Measurements from ENCODE around the gene B3GALT6. TPM values are rescaled to one million over a fixed set of nuclear protein-coding genes. Genes with fewer than 3 reads are reported as not detected.

Gene B3GALT6
- polyA plus RNA-seq, 3 donors = 1.9 to 8.8 (median 7.2) TPM

GRCh38 chr1:1197551-1198422 is 34.2 kb upstream of the B3GALT6 start:
- TF ChIP-seq CTCF (IDR thresholded peaks at IDR 0.05) = no peak
- no peak overlapping the region for H3K4me3 Mint-ChIP-seq
- Histone ChIP-seq H3K79me2 (ENCODE audit: insufficient read depth, low read length) (no peaks in the 10 kb centered on the region), H3K4me1 (ENCODE audit: control insufficient read depth in 1 of 2, insufficient read depth in 2 of 2, low read length in 2 of 2) (no peaks in the 10 kb centered on the region), H2AFZ (ENCODE audit: insufficient read depth, low read depth, low read length, poor library complexity, severe bottlenecking) (no peak overlapping the region), H3K9me3 (replicated peaks in 1 of 2; ENCODE audit: control insufficient read depth in 1 of 2, insufficient read depth in 1 of 2, low read length in 2 of 2) (peaks cover 0 to 10% of the 10 kb centered on the region in 2 donors), H3K27me3 (ENCODE audit: control insufficient read depth in 2 of 2, insufficient read depth in 2 of 2, low read length in 2 of 2) (peaks cover 0 to 9% of the 10 kb centered on the region in 2 donors), H3K4me3 (replicated peaks in 1 of 3; ENCODE audit: low read depth in 2 of 3, low read length in 3 of 3) (no peak overlapping the region), H4K20me1 (ENCODE audit: insufficient read depth, low read length) (no peaks in the 10 kb centered on the region), H3K36me3 (replicated peaks in 1 of 2; ENCODE audit: control insufficient read depth in 1 of 2, insufficient read depth in 2 of 2, low read length in 2 of 2) (no peaks in the 10 kb centered on the region), H3K9ac (ENCODE audit: insufficient read depth, low read length, poor library complexity, severe bottlenecking) (no peak overlapping the region), H3K27ac (ENCODE audit: low read depth in 1 of 2, low read length in 2 of 2) (no peak overlapping the region), H3K4me2 (replicated peaks; ENCODE audit: extremely low read depth, low read length, poor library complexity, severe bottlenecking) (no peak overlapping the region)
- peak overlapping the region in 2 of 7 donors; percentile 12 to 45 for H3K27ac Mint-ChIP-seq
- 95% methylated on average over 45 of the region's 48 CpGs for WGBS (ENCODE audit: insufficient coverage)
- peaks cover 12 to 26% (median 22%) of the 10 kb centered on the region in 7 donors for H3K9me3 Mint-ChIP-seq
- peaks cover 14 to 34% (median 20%) of the 10 kb centered on the region in 3 donors for H3K27me3 Mint-ChIP-seq (ENCODE audit: low read depth in 3 of 3)
- no peaks in the 10 kb centered on the region for H3K4me1 Mint-ChIP-seq
- no peak for DNase-seq
- H3K36me3 Mint-ChIP-seq = no peaks in the 10 kb centered on the region
- intact Hi-C loops (cut with micrococcal nuclease) = no loop called here

DNA sequence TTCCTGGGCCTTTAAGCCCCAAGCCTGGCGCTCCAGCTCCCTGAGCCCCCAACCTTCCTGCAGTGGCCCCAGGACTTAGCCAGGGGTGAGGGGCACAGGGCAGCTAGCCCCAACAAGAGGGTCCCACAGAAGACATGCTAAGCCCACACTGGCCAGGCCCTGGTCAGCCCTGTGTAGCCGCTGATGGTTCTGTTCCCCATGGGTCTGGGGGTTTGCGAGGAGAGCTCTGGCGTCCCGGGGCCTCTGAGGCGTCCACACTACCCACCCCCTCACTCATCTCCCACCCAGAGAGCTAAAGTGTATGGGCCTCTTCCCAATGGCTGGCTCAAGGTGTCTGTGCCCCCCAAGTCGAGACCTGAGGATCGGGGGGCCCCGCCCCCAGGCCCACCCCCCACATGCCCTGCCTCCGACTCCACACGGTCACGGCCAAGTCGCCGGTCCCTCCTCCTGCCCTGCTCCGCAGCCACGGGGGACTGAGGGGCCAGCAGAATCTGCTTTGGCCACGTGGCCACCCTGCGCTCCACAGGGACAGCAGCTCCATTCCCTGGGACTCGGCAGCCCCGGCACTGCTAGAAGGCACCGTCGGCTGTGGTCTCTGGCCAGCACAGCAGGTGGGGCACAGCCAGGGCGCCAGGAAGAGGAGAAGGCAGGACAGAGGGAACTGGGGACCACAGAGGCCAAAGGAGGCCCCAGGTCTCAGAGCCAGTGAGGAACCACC is 33.5 kb upstream of the B3GALT6 start:
- peak overlapping the region in 1 of 7 donors; percentile 45 for H3K27ac Mint-ChIP-seq
- Histone ChIP-seq H3K9ac (ENCODE audit: insufficient read depth, low read length, poor library complexity, severe bottlenecking) (no peak overlapping the region), H3K79me2 (ENCODE audit: insufficient read depth, low read length) (no peaks in the 10 kb centered on the region), H3K27me3 (ENCODE audit: control insufficient read depth in 2 of 2, insufficient read depth in 2 of 2, low read length in 2 of 2) (peaks cover 0 to 9% of the 10 kb centered on the region in 2 donors), H3K4me2 (replicated peaks; ENCODE audit: extremely low read depth, low read length, poor library complexity, severe bottlenecking) (no peak overlapping the region), H3K36me3 (replicated peaks in 1 of 2; ENCODE audit: control insufficient read depth in 1 of 2, insufficient read depth in 2 of 2, low read length in 2 of 2) (no peaks in the 10 kb centered on the region), H4K20me1 (ENCODE audit: insufficient read depth, low read length) (no peaks in the 10 kb centered on the region), H2AFZ (ENCODE audit: insufficient read depth, low read depth, low read length, poor library complexity, severe bottlenecking) (no peak overlapping the region), H3K27ac (ENCODE audit: low read depth in 1 of 2, low read length in 2 of 2) (no peak overlapping the region), H3K4me1 (ENCODE audit: control insufficient read depth in 1 of 2, insufficient read depth in 2 of 2, low read length in 2 of 2) (no peaks in the 10 kb centered on the region), H3K9me3 (replicated peaks in 1 of 2; ENCODE audit: control insufficient read depth in 1 of 2, insufficient read depth in 1 of 2, low read length in 2 of 2) (peaks cover 0 to 8% of the 10 kb centered on the region in 2 donors), H3K4me3 (replicated peaks in 1 of 3; ENCODE audit: low read depth in 2 of 3, low read length in 3 of 3) (no peak overlapping the region)
- no peak overlapping the region for H3K4me3 Mint-ChIP-seq
- no peak for DNase-seq
- H3K27me3 Mint-ChIP-seq (ENCODE audit: low read depth in 3 of 3) = peaks cover 14 to 38% (median 20%) of the 10 kb centered on the region in 3 donors
- H3K4me1 Mint-ChIP-seq = no peaks in the 10 kb centered on the region
- intact Hi-C loops (cut with micrococcal nuclease) = no loop called here
- peaks cover 10 to 20% (median 18%) of the 10 kb centered on the region in 7 donors for H3K9me3 Mint-ChIP-seq
- WGBS (ENCODE audit: insufficient coverage) = 92% methylated on average over 14 of the region's 23 CpGs
- no peaks in the 10 kb centered on the region for H3K36me3 Mint-ChIP-seq
- TF ChIP-seq CTCF (IDR thresholded peaks at IDR 0.05) = no peak

All from CD14-positive monocyte (primary cell).